GM12892 (cell line): ENCODE data around the gene PATJ.
A peak's percentile ranks its signal among the peaks of the same experiment; 100 is the strongest.
"Not testable (repeated sequence)": the region's sequence is repeated elsewhere in the genome, so short reads cannot be mapped to it uniquely, and the experiment has no call there.

Source experiments
- DNase-seq: peaks from one replicate; pipeline ENCODE4 v3.0.0; 2011; ENCODE audit not compliant: insufficient read length
- FAIRE-seq: peaks from 2 replicates; lab custom pipeline; 2011; peaks lifted over from hg19 to GRCh38; lab: Jason Lieb, UNC
- POLR2A ChIP-seq: IDR thresholded peaks from 2 replicates; pipeline ENCODE4 v1.6.1; 2011; ENCODE audit warnings: low read depth, low read length, control low read depth
- POLR2AphosphoS5 ChIP-seq: IDR thresholded peaks from 2 replicates; pipeline ENCODE4 v1.6.1; 2011; ENCODE audit warnings: low read depth, low read length, control low read depth
- TAF1 ChIP-seq: IDR thresholded peaks from 2 replicates; pipeline ENCODE4 v1.6.1; 2011; ENCODE audit warnings: low read depth, mild to moderate bottlenecking, control low read depth, low read length, borderline replicate concordance

Gene PATJ

GRCh38 chr1:62144238-62144831 lies 402.1 kb downstream of the PATJ start:
- TF ChIP-seq POLR2A (no peak), POLR2AphosphoS5 (no peak), TAF1 (no peak)
- DNase-seq (no peak), FAIRE-seq (peak; percentile 87)

DNA sequence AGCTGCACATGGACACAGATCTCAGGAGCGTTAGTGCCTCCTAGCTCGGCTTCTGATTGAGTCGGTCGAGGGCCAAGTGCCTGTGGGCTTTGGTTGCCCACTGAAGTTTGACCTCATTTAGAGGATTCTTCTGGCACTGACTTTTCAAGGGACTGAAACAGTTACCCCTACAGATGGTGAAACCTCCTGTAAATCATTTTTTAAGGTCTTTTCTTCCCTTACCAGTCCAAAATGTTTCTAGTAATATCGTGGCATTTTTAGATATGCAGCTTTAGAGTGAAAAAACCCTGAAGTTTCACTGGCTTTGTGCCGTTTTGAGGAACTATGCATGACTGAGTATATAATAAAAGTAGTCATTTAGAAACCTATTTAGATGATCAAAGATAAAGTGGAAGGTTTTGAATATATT lies 417.7 kb downstream of the PATJ start:
- TF ChIP-seq POLR2A = no peak
- TF ChIP-seq POLR2AphosphoS5 = no peak
- TF ChIP-seq TAF1 = no peak
- no peak for FAIRE-seq
- no peak for DNase-seq

DNA sequence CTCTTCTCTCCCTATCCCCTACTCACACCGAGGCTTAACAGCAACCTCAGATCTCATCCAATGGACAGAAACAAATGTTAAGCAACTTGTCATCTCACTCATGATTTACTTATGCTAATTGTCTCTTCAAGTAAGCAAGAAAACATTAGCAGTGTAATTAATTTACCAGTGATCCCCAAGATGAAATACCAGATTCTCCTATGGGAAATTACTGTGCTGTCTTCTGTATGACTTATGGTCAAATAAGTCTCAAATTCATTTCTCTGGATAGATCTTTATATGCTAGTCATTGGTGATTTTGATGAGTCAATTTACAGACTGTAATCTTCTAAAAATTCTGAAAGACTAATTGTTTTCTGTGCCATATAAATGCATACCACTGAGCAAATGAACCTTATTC lies 419.4 kb downstream of the PATJ start:
- TF ChIP-seq POLR2A = no peak
- TF ChIP-seq POLR2AphosphoS5 = no peak
- TF ChIP-seq TAF1 = no peak
- FAIRE-seq = no peak
- no peak for DNase-seq

DNA sequence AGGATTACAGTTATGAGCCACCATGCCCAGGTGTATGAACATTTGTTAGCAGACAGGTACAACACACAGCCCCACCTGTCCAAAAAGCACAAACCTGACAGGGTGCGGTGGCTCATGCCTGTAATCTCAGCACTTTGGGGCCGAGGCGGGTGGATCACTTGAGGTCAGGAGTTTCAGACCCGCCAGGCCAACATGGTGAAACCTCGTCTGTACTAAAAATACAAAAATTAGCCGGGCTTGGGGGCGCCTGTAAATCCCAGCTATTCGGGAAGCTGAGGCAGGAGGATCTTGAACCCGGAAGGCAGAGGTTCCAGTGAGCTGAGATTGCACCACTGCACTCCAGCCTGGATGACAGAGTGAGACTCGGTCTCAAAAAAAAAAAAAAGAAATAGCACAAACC lies 428.1 kb downstream of the PATJ start:
- FAIRE-seq, DNase-seq: not testable (repeated sequence)

GRCh38 chr1:62175568-62176179 lies 433.4 kb downstream of the PATJ start:
- TF ChIP-seq TAF1 = no peak
- TF ChIP-seq POLR2AphosphoS5 = no peak
- no peak for TF ChIP-seq POLR2A
- no peak for DNase-seq
- no peak for FAIRE-seq

- DNase-seq (no peak), FAIRE-seq (no peak)
- TF ChIP-seq POLR2AphosphoS5 = no peak
- no peak for TF ChIP-seq POLR2A
- no peak for TF ChIP-seq TAF1
Observed at GRCh38 chr1:62176597-62177312, 434.5 kb downstream of the PATJ start.

DNA sequence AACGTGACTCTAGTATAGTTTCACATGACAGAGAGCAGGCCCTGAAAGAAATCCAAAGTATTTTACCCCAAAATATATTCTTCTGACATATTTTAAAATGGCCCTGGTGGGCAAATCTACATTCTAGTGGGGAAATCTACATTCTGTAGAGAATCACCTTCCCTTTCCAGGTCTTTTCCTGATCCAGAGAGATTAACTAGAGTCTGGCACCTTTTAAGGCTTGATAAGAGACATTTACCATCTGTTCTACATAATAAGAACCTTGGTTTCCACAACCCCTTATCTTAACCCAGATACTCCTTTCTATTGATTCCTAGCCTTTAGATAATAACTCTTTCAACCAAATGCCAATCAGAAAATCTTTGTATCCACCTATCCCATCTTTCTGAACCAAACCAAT lies 435.3 kb downstream of the PATJ start:
- DNase-seq (no peak), FAIRE-seq (no peak)
- no peak for TF ChIP-seq POLR2A
- no peak for TF ChIP-seq POLR2AphosphoS5
- TF ChIP-seq TAF1 = no peak

DNA sequence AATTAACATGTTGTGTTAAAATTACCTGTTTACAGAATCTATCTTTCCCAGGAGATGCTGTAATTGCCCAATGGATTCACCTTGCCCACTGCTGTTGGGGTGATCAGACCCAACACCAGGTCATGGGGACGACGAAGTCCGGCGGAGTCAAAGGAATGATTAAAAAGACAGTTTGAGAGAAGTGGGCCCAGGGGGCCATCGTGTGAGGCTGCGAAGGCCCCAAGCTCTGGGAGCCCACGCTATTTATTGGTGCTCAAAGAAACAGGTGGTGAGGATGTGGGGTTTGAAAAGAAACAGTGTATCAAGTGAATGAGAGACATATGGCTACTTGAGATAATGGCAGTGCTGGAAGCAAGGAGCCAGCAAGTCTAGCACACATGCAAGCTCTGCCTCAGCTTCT lies 436.1 kb downstream of the PATJ start:
- DNase-seq (no peak), FAIRE-seq (no peak)
- TF ChIP-seq POLR2A = no peak
- no peak for TF ChIP-seq TAF1
- no peak for TF ChIP-seq POLR2AphosphoS5

DNA sequence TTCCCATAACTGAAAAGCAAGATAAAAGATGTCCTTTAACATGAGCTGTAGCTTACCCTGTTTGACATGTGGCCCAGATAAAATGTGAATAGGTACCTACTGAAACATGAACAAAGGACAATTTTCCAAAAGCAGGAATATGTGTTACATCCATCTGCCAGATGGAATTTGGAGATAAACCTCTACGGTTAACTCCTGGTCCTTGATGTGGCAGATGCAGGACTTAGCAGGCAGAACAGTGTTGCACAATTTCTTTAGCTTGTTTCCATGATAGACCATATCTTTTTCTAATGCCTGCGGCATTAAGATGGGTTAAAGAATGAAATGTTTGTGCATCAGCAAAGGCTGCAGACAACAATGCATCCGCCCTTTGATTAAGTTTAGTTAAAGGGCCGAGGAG lies 437.8 kb downstream of the PATJ start:
- not testable (repeated sequence) for FAIRE-seq

DNA sequence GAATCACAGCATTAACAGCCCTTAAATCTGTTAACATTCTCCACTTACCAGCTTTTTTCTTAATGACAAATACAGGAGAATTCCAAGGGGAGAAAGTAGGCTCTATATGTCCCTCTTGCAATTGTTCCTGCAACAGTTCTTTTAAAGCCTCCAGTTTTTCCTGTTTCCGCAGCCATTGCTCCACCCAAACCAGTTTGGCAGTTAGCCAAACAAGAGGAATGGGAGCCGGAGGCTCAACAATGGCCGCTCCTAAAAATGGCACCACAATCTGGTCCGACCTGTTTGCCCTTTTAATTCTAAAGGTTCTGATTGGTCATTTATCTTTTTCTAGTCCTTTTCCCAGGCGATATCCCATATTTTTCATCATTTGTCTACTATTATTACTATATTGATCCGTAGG lies 438.4 kb downstream of the PATJ start:
- TF ChIP-seq POLR2A = no peak
- no peak for TF ChIP-seq POLR2AphosphoS5
- no peak for TF ChIP-seq TAF1
- no peak for DNase-seq
- FAIRE-seq = no peak

More for the DNA sequence above, 437.8 kb downstream of the PATJ start:
- not testable (repeated sequence) for DNase-seq

DNA sequence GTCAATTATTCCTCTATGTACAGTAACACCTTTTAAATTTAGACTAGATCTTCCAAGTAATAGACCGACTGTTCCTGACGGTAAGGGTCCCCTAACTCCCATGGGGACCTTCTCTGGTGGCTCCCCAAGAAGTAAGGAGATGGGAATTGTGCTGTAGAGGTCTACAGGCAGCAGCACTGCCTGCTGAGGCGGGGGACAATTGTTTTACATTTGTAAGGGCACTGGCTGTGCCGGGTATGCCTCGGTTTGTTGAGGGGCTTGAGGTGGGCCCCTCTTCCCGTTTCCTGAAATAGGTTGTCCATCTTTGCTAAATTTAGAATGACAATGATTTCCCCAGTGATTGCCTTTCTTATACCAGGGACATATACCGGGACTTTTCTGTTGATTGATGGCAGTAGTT lies 439.3 kb downstream of the PATJ start:
- FAIRE-seq (no peak), DNase-seq (no peak)
- TF ChIP-seq POLR2AphosphoS5 = no peak

DNA sequence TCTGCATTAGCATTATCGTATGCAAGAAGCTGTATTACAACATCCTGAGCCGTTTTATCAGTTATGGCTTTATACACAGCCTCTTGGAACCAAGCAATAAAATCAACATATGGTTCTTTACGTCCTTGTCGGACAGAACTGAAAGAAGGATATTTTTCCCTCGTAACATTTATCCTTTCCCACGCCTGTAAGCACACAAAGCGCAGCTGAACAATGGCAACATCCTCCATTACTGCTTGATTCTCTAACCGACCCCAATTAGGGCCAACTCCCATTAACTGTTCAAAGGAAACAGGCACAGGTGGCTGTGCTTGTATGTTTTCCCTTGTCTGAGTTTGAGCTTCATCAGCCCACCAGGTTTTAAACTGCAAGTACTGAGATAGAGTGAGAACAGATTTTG lies 439.9 kb downstream of the PATJ start:
- FAIRE-seq = not testable (repeated sequence)

DNA sequence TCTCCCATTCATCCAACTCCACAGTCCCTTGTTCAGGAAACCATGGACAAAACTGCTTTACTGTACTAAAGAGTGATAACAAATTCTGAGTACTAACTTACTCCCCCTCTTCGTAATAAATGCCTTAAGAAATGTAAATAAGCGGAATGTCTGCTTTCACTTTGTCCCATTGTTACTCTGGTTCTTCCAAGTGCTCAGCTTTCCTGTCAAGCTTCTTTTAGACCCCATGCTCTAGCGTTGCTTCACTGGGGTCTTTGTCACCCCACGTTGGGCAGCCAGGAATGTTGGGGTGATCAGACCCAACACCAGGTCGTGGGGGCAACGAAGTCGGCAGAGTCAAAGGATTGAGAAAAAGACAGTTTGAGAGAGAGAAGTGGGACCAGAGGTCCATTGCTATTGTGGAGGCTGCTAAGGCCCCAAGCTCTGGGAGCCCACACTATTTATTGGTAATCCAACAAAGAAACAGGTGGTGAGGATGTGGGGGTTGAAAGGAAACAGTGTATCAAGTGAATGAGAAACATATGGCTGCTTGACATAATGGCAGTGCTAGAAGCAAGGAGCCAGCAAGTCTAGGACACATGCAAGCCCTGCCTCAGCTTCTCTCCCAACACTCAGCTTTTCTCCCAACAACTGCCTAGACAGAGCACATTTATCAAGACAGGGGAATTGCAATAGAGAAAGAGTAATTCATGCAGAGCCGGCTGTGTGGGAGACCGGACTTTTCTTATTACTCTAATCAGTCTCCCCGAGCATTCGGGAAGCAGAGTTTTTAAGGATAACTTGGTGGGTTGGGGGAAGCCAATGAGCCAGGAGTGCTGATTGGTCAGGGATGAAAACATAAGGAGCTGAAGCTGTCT lies 441.1 kb downstream of the PATJ start:
- DNase-seq = not testable (repeated sequence)

More for the DNA sequence above, 439.9 kb downstream of the PATJ start:
- DNase-seq = not testable (repeated sequence)

More for the DNA sequence above, 441.1 kb downstream of the PATJ start:
- not testable (repeated sequence) for FAIRE-seq
